ENCODE results near the gene MARK2. TPM values are rescaled to one million over a fixed set of nuclear protein-coding genes. Genes with fewer than 3 reads are reported as not detected.

MARK2 gene
- total and polyA plus RNA-seq, 2 experiments from 2014 or later: 8.9 to 15.8 TPM

- H3K36me3 ChIP-seq (ENCODE audit: low read depth): no peaks in the 10 kb centered on the region
- H3K9me2 ChIP-seq (ENCODE audit: insufficient read depth): no peaks in the 10 kb centered on the region
- WGBS, 2 experiments (ENCODE audit: low coverage in 1 of 2, low lambda C conversion rate in 2 of 2, missing lambda C conversion rate in 2 of 2): 85 to 88% methylated on average over 5 of the region's 5 CpGs
- no peak for DNase-seq
- peaks cover 27% of the 10 kb centered on the region for H3K4me1 ChIP-seq (ENCODE audit: insufficient read depth)
- no peaks in the 10 kb centered on the region for H3K27me3 ChIP-seq (replicated peaks; ENCODE audit: insufficient read depth)
- peaks cover 26% of the 10 kb centered on the region for H3F3A ChIP-seq (ENCODE audit: insufficient read depth)
- H4K20me1 ChIP-seq (ENCODE audit: insufficient read depth): peaks cover 22% of the 10 kb centered on the region
- no peak for TF ChIP-seq EZH2 (IDR thresholded peaks at IDR 0.05; ENCODE audit: insufficient read depth, poor library complexity, severe bottlenecking)
- TF ChIP-seq EZH2phosphoT487 (IDR thresholded peaks at IDR 0.05; ENCODE audit: insufficient read depth, low read depth): no peak
- peaks cover 87% of the 10 kb centered on the region for H3K79me2 ChIP-seq (ENCODE audit: insufficient read depth)
- in situ Hi-C loops (cut with MboI): no loop called here
- H2AFZ ChIP-seq: no peak overlapping the region
- no peak overlapping the region for H3K4me3 ChIP-seq
- H3K9ac ChIP-seq: no peak overlapping the region
- no peak overlapping the region for H3K27ac ChIP-seq
- H3K4me2 ChIP-seq (ENCODE audit: unreplicated experiment): no peak overlapping the region
- no peaks in the 10 kb centered on the region for H3K9me3 ChIP-seq (ENCODE audit: low read depth)
Measured at GRCh38 chr11:63873311-63873710, 34.4 kb downstream of the MARK2 start.

DNA sequence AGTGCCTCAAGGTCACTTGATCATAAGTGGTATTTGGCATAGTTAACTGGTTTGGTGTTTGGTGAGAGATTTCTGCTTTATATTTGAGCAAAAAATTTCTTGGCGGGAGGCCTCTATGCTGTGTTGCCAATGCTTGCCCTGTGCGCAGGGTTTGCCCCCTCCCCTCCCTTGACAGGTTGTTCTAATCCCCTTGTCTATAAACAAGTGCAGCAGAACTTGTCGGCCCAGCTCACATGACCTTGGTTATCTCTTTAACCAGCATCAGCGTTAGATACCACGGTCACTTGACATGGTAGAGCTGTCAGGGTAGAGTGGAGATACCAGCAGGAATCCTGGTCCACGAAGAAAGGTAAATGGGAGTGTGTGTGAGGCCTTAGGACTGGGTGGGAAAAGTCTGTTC lies 35.6 kb downstream of the MARK2 start:
- Histone ChIP-seq H3K9ac (no peak overlapping the region), H3K9me3 (ENCODE audit: low read depth) (no peaks in the 10 kb centered on the region), H3F3A (ENCODE audit: insufficient read depth) (peaks cover 31% of the 10 kb centered on the region), H3K9me2 (ENCODE audit: insufficient read depth) (no peaks in the 10 kb centered on the region), H3K27me3 (replicated peaks; ENCODE audit: insufficient read depth) (no peaks in the 10 kb centered on the region), H3K36me3 (ENCODE audit: low read depth) (no peaks in the 10 kb centered on the region), H2AFZ (no peak overlapping the region), H3K4me3 (no peak overlapping the region), H3K4me1 (ENCODE audit: insufficient read depth) (peaks cover 23% of the 10 kb centered on the region), H3K27ac (no peak overlapping the region), H4K20me1 (ENCODE audit: insufficient read depth) (peaks cover 24% of the 10 kb centered on the region; the same call in 1 of the 2 replicates), H3K4me2 (ENCODE audit: unreplicated experiment) (no peak overlapping the region), H3K79me2 (ENCODE audit: insufficient read depth) (peaks cover 87% of the 10 kb centered on the region)
- WGBS, 2 experiments (ENCODE audit: low coverage in 1 of 2, low lambda C conversion rate in 2 of 2, missing lambda C conversion rate in 2 of 2): 68 to 69% methylated on average over 6 of the region's 6 CpGs
- in situ Hi-C loops (cut with MboI): no loop called here
- no peak for DNase-seq
- TF ChIP-seq EZH2phosphoT487 (IDR thresholded peaks at IDR 0.05; ENCODE audit: insufficient read depth, low read depth) (no peak), EZH2 (IDR thresholded peaks at IDR 0.05; ENCODE audit: insufficient read depth, poor library complexity, severe bottlenecking) (no peak)

DNA sequence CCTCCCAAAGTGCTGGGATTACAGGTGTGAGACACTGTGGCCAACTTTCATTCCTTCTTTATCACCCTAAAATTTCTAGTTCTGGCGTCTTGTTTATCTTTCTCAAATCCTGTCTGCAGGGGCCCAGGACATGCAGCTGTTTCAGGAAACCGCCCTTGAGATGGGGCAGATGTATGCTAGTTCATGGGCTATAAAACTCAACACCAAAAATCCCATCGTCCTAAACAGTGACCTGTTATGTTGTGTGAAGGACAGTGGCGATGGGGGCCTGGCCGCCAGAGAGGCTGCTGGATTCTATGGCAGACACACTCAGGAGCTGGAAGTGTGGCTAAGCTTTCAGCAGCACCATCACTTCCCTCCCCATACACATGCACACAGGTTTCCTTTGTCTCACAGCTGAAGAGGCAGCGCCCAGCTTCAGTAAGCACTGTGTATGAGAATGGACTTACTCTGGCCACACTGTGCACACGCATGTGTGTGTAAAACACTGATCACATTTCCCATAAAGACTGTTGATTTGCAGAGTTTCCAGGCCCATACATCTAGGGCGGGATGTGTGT lies 36.7 kb downstream of the MARK2 start:
- Histone ChIP-seq H3K27me3 (replicated peaks; ENCODE audit: insufficient read depth) (no peaks in the 10 kb centered on the region), H3K9me2 (ENCODE audit: insufficient read depth) (no peaks in the 10 kb centered on the region), H3K9ac (no peak overlapping the region), H3K9me3 (ENCODE audit: low read depth) (no peaks in the 10 kb centered on the region), H3K4me1 (ENCODE audit: insufficient read depth) (peaks cover 28% of the 10 kb centered on the region), H4K20me1 (ENCODE audit: insufficient read depth) (peaks cover 24% of the 10 kb centered on the region; the same call in 1 of the 2 replicates), H3F3A (ENCODE audit: insufficient read depth) (peaks cover 35% of the 10 kb centered on the region), H3K4me2 (ENCODE audit: unreplicated experiment) (no peak overlapping the region), H2AFZ (no peak overlapping the region), H3K4me3 (no peak overlapping the region), H3K27ac (no peak overlapping the region), H3K79me2 (ENCODE audit: insufficient read depth) (peaks cover 84% of the 10 kb centered on the region), H3K36me3 (ENCODE audit: low read depth) (no peaks in the 10 kb centered on the region)
- DNase-seq: no peak
- in situ Hi-C loops (cut with MboI): no loop called here
- TF ChIP-seq EZH2 (IDR thresholded peaks at IDR 0.05; ENCODE audit: insufficient read depth, poor library complexity, severe bottlenecking) (no peak), EZH2phosphoT487 (IDR thresholded peaks at IDR 0.05; ENCODE audit: insufficient read depth, low read depth) (no peak)
- 87 to 91% methylated on average over 8 of the region's 8 CpGs for WGBS, 2 experiments (ENCODE audit: low coverage in 1 of 2, low lambda C conversion rate in 2 of 2, missing lambda C conversion rate in 2 of 2)

DNA sequence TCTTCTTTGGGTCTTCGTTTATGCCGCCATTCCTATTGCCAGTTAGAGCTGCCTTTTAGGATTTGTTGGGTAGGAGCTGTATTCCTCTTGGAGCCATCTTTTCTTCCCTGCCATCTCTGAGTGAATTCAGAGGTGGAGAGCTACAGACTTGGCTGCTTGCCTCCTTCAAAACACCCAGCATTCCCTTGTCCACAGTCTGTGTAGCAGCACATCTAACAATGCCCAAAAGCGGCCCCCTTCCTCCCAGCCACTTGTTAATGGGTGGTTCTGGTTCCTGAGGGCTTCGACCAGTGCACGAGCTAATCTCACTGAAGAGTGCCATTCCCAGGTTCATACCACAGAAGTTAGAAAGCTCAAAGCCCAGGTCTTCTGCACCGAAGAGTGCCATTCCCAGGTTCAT lies 37.7 kb downstream of the MARK2 start:
- no peaks in the 10 kb centered on the region for H3K36me3 ChIP-seq (ENCODE audit: low read depth)
- no peak overlapping the region for H3K4me3 ChIP-seq
- no peaks in the 10 kb centered on the region for H3K27me3 ChIP-seq (replicated peaks; ENCODE audit: insufficient read depth)
- no peak overlapping the region for H3K4me2 ChIP-seq (ENCODE audit: unreplicated experiment)
- peaks cover 24% of the 10 kb centered on the region; the same call in 1 of the 2 replicates for H4K20me1 ChIP-seq (ENCODE audit: insufficient read depth)
- H3K79me2 ChIP-seq (ENCODE audit: insufficient read depth): peaks cover 86% of the 10 kb centered on the region
- DNase-seq: no peak
- no peak for TF ChIP-seq EZH2phosphoT487 (IDR thresholded peaks at IDR 0.05; ENCODE audit: insufficient read depth, low read depth)
- TF ChIP-seq EZH2 (IDR thresholded peaks at IDR 0.05; ENCODE audit: insufficient read depth, poor library complexity, severe bottlenecking): no peak
- no peaks in the 10 kb centered on the region for H3K9me3 ChIP-seq (ENCODE audit: low read depth)
- 97 to 98% methylated on average over 6 of the region's 6 CpGs for WGBS, 2 experiments (ENCODE audit: low coverage in 1 of 2, low lambda C conversion rate in 2 of 2, missing lambda C conversion rate in 2 of 2)
- peaks cover 23% of the 10 kb centered on the region for H3K4me1 ChIP-seq (ENCODE audit: insufficient read depth)
- H2AFZ ChIP-seq: no peak overlapping the region
- no peaks in the 10 kb centered on the region for H3K9me2 ChIP-seq (ENCODE audit: insufficient read depth)
- in situ Hi-C loops (cut with MboI): no loop called here
- no peak overlapping the region for H3K9ac ChIP-seq
- no peak overlapping the region for H3K27ac ChIP-seq
- peaks cover 37% of the 10 kb centered on the region for H3F3A ChIP-seq (ENCODE audit: insufficient read depth)
